Neuronal stem cell (in vitro differentiated cells): Measurements from ENCODE around the gene MGAT4B.

Experiments
- DNase-seq: peaks from one replicate; pipeline ENCODE4 v3.0.0-alpha.2; 2013; ENCODE audit warnings: low spot score
- H2AFZ ChIP-seq: one replicate; pipeline ENCODE4 v1.6.1; 2013; ENCODE audit warnings: mild to moderate bottlenecking, low read length, inconsistent platforms
- H2AK5ac ChIP-seq: 2 replicates; pipeline ENCODE4 v1.6.1; 2013; ENCODE audit warnings: low read depth, mild to moderate bottlenecking, inconsistent platforms, low read length, moderate library complexity, mixed read lengths
- H2BK120ac ChIP-seq: 2 replicates; pipeline ENCODE4 v1.6.1; 2013; ENCODE audit warnings: low read depth, mild to moderate bottlenecking, inconsistent platforms, low read length, moderate library complexity, mixed read lengths
- H2BK12ac ChIP-seq: one replicate; pipeline ENCODE4 v1.6.1; 2013; ENCODE audit warnings: low read length, inconsistent platforms
- H2BK15ac ChIP-seq: 2 replicates; pipeline ENCODE4 v1.6.1; 2013; ENCODE audit warnings: mild to moderate bottlenecking, low read length, inconsistent platforms, mixed read lengths
- H2BK5ac ChIP-seq: one replicate; pipeline ENCODE4 v1.6.1; 2013; ENCODE audit warnings: inconsistent platforms, mild to moderate bottlenecking, low read length, moderate library complexity
- H3K14ac ChIP-seq: one replicate; pipeline ENCODE4 v1.6.1; 2013; ENCODE audit warnings: low read length, inconsistent platforms
- H3K18ac ChIP-seq: 2 replicates; pipeline ENCODE4 v1.6.1; 2013; ENCODE audit warnings: low read length, inconsistent platforms
- H3K23ac ChIP-seq: 2 replicates; pipeline ENCODE4 v1.6.1; 2013; ENCODE audit warnings: low read depth, mild to moderate bottlenecking, mixed read lengths, low read length, inconsistent platforms; ENCODE audit not compliant: poor library complexity
- H3K27ac ChIP-seq: replicated peaks from 3 replicates; pipeline ENCODE4 v1.5.1; 2013; ENCODE audit warnings: low read length, inconsistent platforms
- H3K27me3 ChIP-seq, 3 experiments: 2 replicates each; pipeline ENCODE4 v1.6.1; 2013; ENCODE audit warnings: low read length in 3 of 3, mild to moderate bottlenecking in 2 of 3, inconsistent platforms in 1 of 3, low read depth in 1 of 3, mixed read lengths in 1 of 3, moderate library complexity in 1 of 3; ENCODE audit not compliant: control insufficient read depth in 3 of 3, insufficient read depth in 3 of 3
- H3K36me3 ChIP-seq, 2 donors: replicated peaks in 1 of 2; 2 replicates each; pipeline ENCODE4 v1.6.1; 2013; ENCODE audit warnings: low read length in 2 of 2; ENCODE audit not compliant: control insufficient read depth in 2 of 2, insufficient read depth in 2 of 2
- H3K4ac ChIP-seq: 2 replicates; pipeline ENCODE4 v1.6.1; 2013; ENCODE audit warnings: inconsistent platforms, mild to moderate bottlenecking, low read length, moderate library complexity
- H3K4me1 ChIP-seq, 2 donors: 1 replicate in 1 of 2; 2 replicates in 1 of 2; pipeline ENCODE4 v1.6.1; 2013; ENCODE audit warnings: low read length in 2 of 2, low read depth in 1 of 2; ENCODE audit not compliant: control insufficient read depth in 2 of 2, insufficient read depth in 1 of 2
- H3K4me2 ChIP-seq: one replicate; pipeline ENCODE4 v1.6.1; 2013; ENCODE audit warnings: mild to moderate bottlenecking, low read length, inconsistent platforms; ENCODE audit not compliant: insufficient read depth, poor library complexity, severe bottlenecking
- H3K4me3 ChIP-seq, 2 donors: 2 replicates each; pipeline ENCODE4 v1.5.1; 2013; ENCODE audit warnings: low read length in 2 of 2, mild to moderate bottlenecking in 2 of 2, inconsistent platforms in 1 of 2, moderate library complexity in 1 of 2
- H3K79me1 ChIP-seq: one replicate; pipeline ENCODE4 v1.6.1; 2013; ENCODE audit warnings: low read depth, mild to moderate bottlenecking, inconsistent platforms, low read length, moderate library complexity
- H3K9ac ChIP-seq: one replicate; pipeline ENCODE4 v1.6.1; 2013; ENCODE audit warnings: mild to moderate bottlenecking, low read depth, low read length, inconsistent platforms; ENCODE audit not compliant: poor library complexity
- H3K9me3 ChIP-seq, 2 donors: replicated peaks in 1 of 2; 2 replicates each; pipeline versions ENCODE3 to v1.6.1; 2013; ENCODE audit warnings: low read length in 2 of 2, mild to moderate bottlenecking in 2 of 2, inconsistent platforms in 1 of 2, low read depth in 1 of 2, mixed read lengths in 1 of 2, moderate library complexity in 1 of 2; ENCODE audit not compliant: control insufficient read depth in 2 of 2, insufficient read depth in 1 of 2
- H4K8ac ChIP-seq: one replicate; pipeline ENCODE4 v1.6.1; 2013; ENCODE audit warnings: low read depth, mild to moderate bottlenecking, inconsistent platforms, low read length, moderate library complexity
- H4K91ac ChIP-seq: one replicate; pipeline ENCODE4 v1.6.1; 2013; ENCODE audit warnings: low read length, low read depth, mild to moderate bottlenecking, inconsistent platforms; ENCODE audit not compliant: poor library complexity
- WGBS, 2 donors: extraction: QIAGEN DNeasy Blood & Tissue Kit; methylation state at CpG; one replicate each; pipeline ENCODE4 v1.1.7; 2013; ENCODE audit warnings: missing lambda C conversion rate in 2 of 2, mixed read lengths in 1 of 2; ENCODE audit not compliant: insufficient read length in 2 of 2, insufficient replicate concordance in 1 of 2; ENCODE audit errors: extremely low coverage in 2 of 2; 5-methylcytosine and 5-hydroxymethylcytosine counted together

MGAT4B gene

GRCh38 chr5:179768326-179769085 is 38.2 kb downstream of the MGAT4B start:
- H2AK5ac ChIP-seq, result no peak overlapping the region
- H3K27me3 ChIP-seq, result no peaks in the 10 kb centered on the region
- H3K4me3 ChIP-seq, result no peak overlapping the region
- no peak overlapping the region for H3K23ac ChIP-seq
- no peak overlapping the region for H4K91ac ChIP-seq
- H2BK5ac ChIP-seq, result no peak overlapping the region
- H3K27ac ChIP-seq, result no peak overlapping the region
- H3K9me3 ChIP-seq, result no peaks in the 10 kb centered on the region
- no peak overlapping the region for H3K9ac ChIP-seq
- peaks cover under 1 to 16% of the 10 kb centered on the region in 2 donors for H3K4me1 ChIP-seq
- no peak overlapping the region for H4K8ac ChIP-seq
- no peak for DNase-seq
- H3K18ac ChIP-seq, result no peak overlapping the region
- no peak overlapping the region for H3K14ac ChIP-seq
- no peak overlapping the region for H2BK12ac ChIP-seq
- peaks cover 7% of the 10 kb centered on the region for H3K79me1 ChIP-seq
- WGBS, 2 donors, result no CpG with 5 or more reads among the region's 18 CpGs
- H3K4me2 ChIP-seq, result no peak overlapping the region
- H3K36me3 ChIP-seq, result peaks cover 52 to 94% of the 10 kb centered on the region in 2 donors
- no peak overlapping the region for H2BK120ac ChIP-seq
- H2BK15ac ChIP-seq, result no peak overlapping the region
- H3K4ac ChIP-seq, result no peak overlapping the region
- H2AFZ ChIP-seq, result no peak overlapping the region

- Histone ChIP-seq H3K9ac (no peak overlapping the region), H3K4me2 (no peak overlapping the region), H2AFZ (no peak overlapping the region), H3K79me1 (peaks cover 7% of the 10 kb centered on the region), H3K4me3 (no peak overlapping the region), H3K9me3 (no peaks in the 10 kb centered on the region), H3K4me1 (peaks cover 2 to 21% of the 10 kb centered on the region in 2 donors), H3K23ac (no peak overlapping the region), H2BK5ac (no peak overlapping the region), H3K36me3 (peaks cover 48 to 86% of the 10 kb centered on the region in 2 donors), H2BK120ac (no peak overlapping the region), H2BK15ac (no peak overlapping the region), H3K18ac (no peak overlapping the region), H2AK5ac (no peak overlapping the region), H2BK12ac (no peak overlapping the region), H3K4ac (no peak overlapping the region), H3K27ac (no peak overlapping the region), H3K14ac (no peak overlapping the region), H3K27me3 (no peaks in the 10 kb centered on the region), H4K8ac (no peak overlapping the region), H4K91ac (no peak overlapping the region)
- DNase-seq, result no peak
- WGBS, 2 donors, result no CpG with 5 or more reads among the region's 9 CpGs
These were observed 39.1 kb downstream of the MGAT4B start for GRCh38 chr5:179767496-179768100.

GRCh38 chr5:179766726-179767455 is 39.8 kb downstream of the MGAT4B start:
- Histone ChIP-seq H3K27me3 (no peaks in the 10 kb centered on the region), H3K27ac (no peak overlapping the region), H3K18ac (no peak overlapping the region), H2AFZ (no peak overlapping the region), H4K91ac (no peak overlapping the region), H2BK5ac (no peak overlapping the region), H2BK15ac (no peak overlapping the region), H3K4me3 (no peak overlapping the region), H2AK5ac (no peak overlapping the region), H4K8ac (no peak overlapping the region), H3K36me3 (peaks cover 44 to 79% of the 10 kb centered on the region in 2 donors), H3K79me1 (peaks cover 11% of the 10 kb centered on the region), H3K4ac (no peak overlapping the region), H3K4me2 (no peak overlapping the region), H2BK120ac (no peak overlapping the region), H3K9ac (no peak overlapping the region), H2BK12ac (no peak overlapping the region), H3K4me1 (peaks cover 2 to 28% of the 10 kb centered on the region in 2 donors), H3K23ac (no peak overlapping the region), H3K14ac (no peak overlapping the region), H3K9me3 (no peaks in the 10 kb centered on the region)
- DNase-seq, result no peak
- no CpG with 5 or more reads among the region's 12 CpGs for WGBS, 2 donors
